Panc1 (cell line): ENCODE measurements around the gene NMRK2. TPM values are rescaled to one million over a fixed set of nuclear protein-coding genes. Genes with fewer than 3 reads are reported as not detected.

Experiments
- ATAC-seq: fragments of 200-7000 bp; cut with Tn5 transposase; 2 replicates; pipeline ENCODE4 v1.9.1; 2020; ENCODE audit warnings: mild to moderate bottlenecking, moderate library complexity
- BruUV-seq: library from RNA; stranded (reverse); fragments of 400-500 nt; replicated peaks from 2 replicates; lab custom pipeline; 2021; lab: Mats Ljungman, UMichigan
- CTCF ChIA-PET: fragments of 300-600 bp; sonication (Branson Sonifier 250); formaldehyde crosslinking; loops from one replicate; lab custom pipeline; 2022; ENCODE audit warnings: antibody characterized with exemption; lab: Charles Lee
- POLR2A ChIA-PET: fragments of 300-600 bp; sonication (Branson Sonifier 250); formaldehyde crosslinking; loops from one replicate; lab custom pipeline; 2022; ENCODE audit warnings: antibody characterized with exemption; lab: Charles Lee
- DNase-seq: peaks from one replicate; pipeline ENCODE4 v3.0.0-alpha.2; 2010; ENCODE audit warnings: low read depth, low spot score
- H3K27ac ChIP-seq: 2 replicates; pipeline ENCODE4 v1.5.1; 2011; ENCODE audit warnings: mild to moderate bottlenecking, low read length, inconsistent platforms
- H3K27me3 ChIP-seq: fragments of 200-500 bp; sonication (Bioruptor generic); 2 replicates; pipeline ENCODE4 v1.6.0; 2014; ENCODE audit warnings: low read length, inconsistent platforms; ENCODE audit not compliant: control insufficient read depth, insufficient read depth
- H3K36me3 ChIP-seq: fragments of 200-500 bp; sonication (Bioruptor generic); 2 replicates; pipeline ENCODE4 v1.5.1; 2014; ENCODE audit warnings: inconsistent platforms, mild to moderate bottlenecking, low read length, moderate library complexity; ENCODE audit not compliant: control insufficient read depth, insufficient read depth
- H3K4me1 ChIP-seq: 2 replicates; pipeline ENCODE4 v1.5.1; 2011; ENCODE audit warnings: inconsistent platforms, mild to moderate bottlenecking, low read length, moderate library complexity; ENCODE audit not compliant: control insufficient read depth, insufficient read depth
- H3K4me3 ChIP-seq, 2 experiments: 2 replicates each; pipeline ENCODE4 v1.5.1; 2011 to 2012; ENCODE audit warnings: low read depth in 2 of 2, low read length in 2 of 2, mild to moderate bottlenecking in 2 of 2, inconsistent platforms in 1 of 2, moderate library complexity in 1 of 2
- H3K9me3 ChIP-seq: fragments of 200-500 bp; sonication (Bioruptor generic); 2 replicates; pipeline ENCODE4 v1.5.1; 2014; ENCODE audit warnings: low read depth, mild to moderate bottlenecking, inconsistent platforms, low read length, moderate library complexity; ENCODE audit not compliant: control insufficient read depth, insufficient read depth
- CTCF ChIP-seq: fragments of 450-650 bp; IDR thresholded peaks from 2 replicates; pipeline ENCODE4 v1.5.1; 2017; ENCODE audit warnings: mild to moderate bottlenecking
- POLR2AphosphoS5 ChIP-seq: IDR thresholded peaks from 2 replicates; pipeline ENCODE4 v1.6.1; 2012; ENCODE audit warnings: mild to moderate bottlenecking, low read depth, low read length, moderate library complexity
- REST ChIP-seq, 2 experiments: IDR thresholded peaks; 2 replicates each; pipeline ENCODE4 v1.6.1; 2011 to 2012; ENCODE audit warnings: low read depth in 2 of 2, control low read depth in 1 of 2, low read length in 1 of 2, mild to moderate bottlenecking in 1 of 2, moderate library complexity in 1 of 2; ENCODE audit not compliant: insufficient read depth in 1 of 2
- SIN3A ChIP-seq: IDR thresholded peaks from 2 replicates; pipeline ENCODE4 v1.6.1; 2012; ENCODE audit warnings: low read depth, mild to moderate bottlenecking, low read length, moderate library complexity, borderline replicate concordance; ENCODE audit not compliant: insufficient read depth
- TCF7L2 ChIP-seq: IDR thresholded peaks from 2 replicates; pipeline ENCODE4 v1.6.1; 2011; ENCODE audit warnings: mild to moderate bottlenecking, low read depth, low read length, inconsistent platforms
- in situ Hi-C: cut with HindIII; loops from 2 replicates; pipeline ENCODE4 v1.10.0; 2016; ENCODE audit warnings: low sequenced_read_pairs, low pct_unique_long_range_greater_than_20kb
- intact Hi-C: fragments of 100-400 bp; cut with micrococcal nuclease; formaldehyde crosslinking; loops from one replicate; pipeline ENCODE4 v1.10.0; 2022; ENCODE audit not compliant: unreplicated experiment
- microRNA-seq: library from miRNA; unstranded; fragments of <30 nt; microRNA quantifications from one replicate; pipeline ENCODE4 v1.1.0, GENCODE V29; 2020; ENCODE audit not compliant: unreplicated experiment
- total RNA-seq: library from RNA; stranded (reverse); gene quantifications from one replicate; pipeline ENCODE4 v1.2.1, GENCODE V29; 2021; ENCODE audit not compliant: unreplicated experiment

The NMRK2 gene
- total RNA-seq, 1 experiment from 2014 or later, result 0.21 TPM

DNA sequence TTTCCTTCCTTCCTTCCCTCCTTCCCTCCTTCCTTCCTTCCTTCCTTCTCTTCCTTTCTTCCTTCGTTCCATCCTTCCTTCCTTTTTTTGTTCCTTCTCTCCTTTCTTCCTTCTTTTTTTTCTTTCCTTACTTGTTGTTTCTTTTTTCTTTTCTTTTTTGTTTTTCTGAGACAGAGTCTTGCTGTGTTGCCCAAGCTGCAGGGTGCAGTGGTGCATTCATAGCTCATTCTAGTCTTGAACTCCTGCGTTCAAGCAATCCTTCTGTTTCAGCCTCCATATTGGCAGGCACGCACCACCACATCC lies 57.9 kb downstream of the NMRK2 start:
- Histone ChIP-seq H3K4me1 (peaks cover 7% of the 10 kb centered on the region), H3K27ac (peak overlapping the region; percentile 51; the same call in 1 of the 2 replicates), H3K36me3 (no peaks in the 10 kb centered on the region; the same call in 1 of the 2 replicates), H3K27me3 (no peaks in the 10 kb centered on the region), H3K4me3 (no peak overlapping the region), H3K9me3 (no peaks in the 10 kb centered on the region)
- ChIA-PET POLR2A (no interaction called here), CTCF (no interaction called here)
- DNase-seq (no peak), ATAC-seq (no peak)
- no TSS peak for BruUV-seq
- TF ChIP-seq REST (IDR thresholded peaks at IDR 0.05; ENCODE audit: insufficient read depth in 1 of 2, low read depth in 2 of 2, low read length in 1 of 2), result no peak
- TF ChIP-seq SIN3A, result no peak
- TF ChIP-seq CTCF, result no peak
- TF ChIP-seq TCF7L2, result no peak
- no peak for TF ChIP-seq POLR2AphosphoS5
- intact Hi-C loops (no loop called here), in situ Hi-C loops (no loop called here)

Small RNA genes lying within 50 kb of the gene (microRNA-seq; reads per million reads assigned to microRNA genes)
- not detected for gene MIR637

Other genes with a start within 250 kb of the NMRK2 start
- gene PIP5K1C, start 232.6 kb upstream of the NMRK2 start, total RNA-seq, result 30.6 TPM
- gene TJP3, start 224.7 kb upstream of the NMRK2 start, total RNA-seq, result 2.7 TPM
- gene APBA3, start 171.4 kb upstream of the NMRK2 start, total RNA-seq, result 34.0 TPM
- 42.8 TPM for gene MRPL54, start 170.4 kb upstream of the NMRK2 start, total RNA-seq
- not detected for gene RAX2, start 160.8 kb upstream of the NMRK2 start, total RNA-seq
- 0.21 TPM for gene MATK, start 146.7 kb upstream of the NMRK2 start, total RNA-seq
- gene ZFR2, start 64.0 kb upstream of the NMRK2 start, total RNA-seq, result 0.74 TPM
- gene ATCAY, start 52.4 kb upstream of the NMRK2 start, total RNA-seq, result 0.15 TPM
- gene DAPK3, start 38.0 kb downstream of the NMRK2 start, total RNA-seq, result 66.6 TPM
- 1,391 TPM for gene EEF2, start 52.4 kb downstream of the NMRK2 start, total RNA-seq
- 36.7 TPM for gene PIAS4, start 74.7 kb downstream of the NMRK2 start, total RNA-seq
- gene ZBTB7A, start 133.8 kb downstream of the NMRK2 start, total RNA-seq, result 48.0 TPM
- gene MAP2K2, start 191.1 kb downstream of the NMRK2 start, total RNA-seq, result 151 TPM
- gene CREB3L3, start 220.6 kb downstream of the NMRK2 start, total RNA-seq, result not detected
- 19.8 TPM for gene SIRT6, start 249.5 kb downstream of the NMRK2 start, total RNA-seq
- 0.26 TPM for gene ANKRD24, start 249.6 kb downstream of the NMRK2 start, total RNA-seq